Measurements from ENCODE around the gene WASF1. TPM values are rescaled to one million over a fixed set of nuclear protein-coding genes. Genes with fewer than 3 reads are reported as not detected.
"Not testable (repeated sequence)": the region's sequence is repeated elsewhere in the genome, so short reads cannot be mapped to it uniquely, and the experiment has no call there.

The WASF1 gene
- total RNA-seq, 1 experiment from 2014 or later = 18.0 TPM

GRCh38 chr6:110147870-110148269 is 31.6 kb downstream of the WASF1 start:
- no peaks in the 10 kb centered on the region for H3K27me3 ChIP-seq (ENCODE audit: low read length)
- H3K4me1 ChIP-seq (ENCODE audit: low read length) = peaks cover 16% of the 10 kb centered on the region
- H2AFZ ChIP-seq (ENCODE audit: low read length) = no peak overlapping the region
- DNase-seq = no peak
- H3K79me2 ChIP-seq (ENCODE audit: low read length) = peaks cover 21% of the 10 kb centered on the region
- no peaks in the 10 kb centered on the region for H3K9me2 ChIP-seq (replicated peaks; ENCODE audit: insufficient read depth, low read length)
- H3K9me3 ChIP-seq (ENCODE audit: low read length) = no peaks in the 10 kb centered on the region
- H3K27ac ChIP-seq (ENCODE audit: low read length) = no peak overlapping the region; the same call in 1 of the 2 replicates
- H3K4me2 ChIP-seq (ENCODE audit: low read depth, low read length, poor library complexity, severe bottlenecking) = peak overlapping the region; percentile 24
- H4K20me1 ChIP-seq (ENCODE audit: insufficient read depth, low read depth, low read length) = no peaks in the 10 kb centered on the region
- no peak overlapping the region for H3K9ac ChIP-seq (ENCODE audit: low read length)
- 0 out of 2 replicates have a peak, but pooled peaks cover 2% of the 10 kb centered on the region for H3K36me3 ChIP-seq (ENCODE audit: insufficient read depth, low read length)
- H3K4me3 ChIP-seq (ENCODE audit: low read length) = no peak overlapping the region

DNA sequence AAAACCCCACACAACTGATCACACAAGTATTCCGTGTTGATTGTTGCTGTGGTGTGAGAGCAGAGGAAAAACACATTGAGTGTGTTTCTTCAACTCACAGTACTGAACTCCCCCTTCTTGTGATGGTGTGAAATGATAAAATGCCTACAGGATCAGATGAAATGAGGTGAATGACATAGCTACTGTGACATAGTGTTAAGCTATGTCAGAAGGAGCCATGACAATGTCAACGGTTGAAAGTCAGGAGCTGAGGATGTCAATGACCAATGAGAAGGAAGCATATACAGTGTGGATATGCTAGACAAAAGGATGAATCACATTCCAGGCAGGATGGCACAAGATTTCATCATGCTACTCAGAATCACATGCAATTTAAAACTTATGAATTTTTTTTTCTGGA is 38.8 kb downstream of the WASF1 start:
- Histone ChIP-seq H3K79me2 (ENCODE audit: low read length) (0 out of 2 replicates have a peak, but pooled peaks cover 10% of the 10 kb centered on the region), H3K36me3 (ENCODE audit: insufficient read depth, low read length) (peaks cover 7% of the 10 kb centered on the region; the same call in 1 of the 2 replicates), H3K9me2 (replicated peaks; ENCODE audit: insufficient read depth, low read length) (no peaks in the 10 kb centered on the region), H4K20me1 (ENCODE audit: insufficient read depth, low read depth, low read length) (no peaks in the 10 kb centered on the region), H3K4me3 (ENCODE audit: low read length) (no peak overlapping the region), H3K27ac (ENCODE audit: low read length) (no peak overlapping the region), H3K27me3 (ENCODE audit: low read length) (no peaks in the 10 kb centered on the region), H2AFZ (ENCODE audit: low read length) (no peak overlapping the region), H3K9ac (ENCODE audit: low read length) (no peak overlapping the region), H3K9me3 (ENCODE audit: low read length) (no peaks in the 10 kb centered on the region), H3K4me2 (ENCODE audit: low read depth, low read length, poor library complexity, severe bottlenecking) (no peak overlapping the region), H3K4me1 (ENCODE audit: low read length) (no peaks in the 10 kb centered on the region)
- DNase-seq = no peak

GRCh38 chr6:110139052-110139451 is 40.4 kb downstream of the WASF1 start:
- no peaks in the 10 kb centered on the region for H3K27me3 ChIP-seq (ENCODE audit: low read length)
- no peak overlapping the region for H2AFZ ChIP-seq (ENCODE audit: low read length)
- H3K9me2 ChIP-seq (replicated peaks; ENCODE audit: insufficient read depth, low read length) = no peaks in the 10 kb centered on the region
- H3K4me2 ChIP-seq (ENCODE audit: low read depth, low read length, poor library complexity, severe bottlenecking) = no peak overlapping the region
- H3K27ac ChIP-seq (ENCODE audit: low read length) = no peak overlapping the region
- H3K9ac ChIP-seq (ENCODE audit: low read length) = no peak overlapping the region
- no peak for DNase-seq
- no peak overlapping the region for H3K4me3 ChIP-seq (ENCODE audit: low read length)
- no peaks in the 10 kb centered on the region for H3K4me1 ChIP-seq (ENCODE audit: low read length)
- no peaks in the 10 kb centered on the region for H3K9me3 ChIP-seq (ENCODE audit: low read length)
- H4K20me1 ChIP-seq (ENCODE audit: insufficient read depth, low read depth, low read length) = no peaks in the 10 kb centered on the region
- H3K79me2 ChIP-seq (ENCODE audit: low read length) = 0 out of 2 replicates have a peak, but pooled peaks cover 10% of the 10 kb centered on the region
- H3K36me3 ChIP-seq (ENCODE audit: insufficient read depth, low read length) = peaks cover 7% of the 10 kb centered on the region; the same call in 1 of the 2 replicates

GRCh38 chr6:110137924-110138887 is 41.3 kb downstream of the WASF1 start:
- Histone ChIP-seq H3K9ac (ENCODE audit: low read length) (no peak overlapping the region), H3K27ac (ENCODE audit: low read length) (no peak overlapping the region), H2AFZ (ENCODE audit: low read length) (no peak overlapping the region), H3K9me3 (ENCODE audit: low read length) (no peaks in the 10 kb centered on the region), H3K27me3 (ENCODE audit: low read length) (no peaks in the 10 kb centered on the region), H3K36me3 (ENCODE audit: insufficient read depth, low read length) (peaks cover 7% of the 10 kb centered on the region; the same call in 1 of the 2 replicates), H3K4me2 (ENCODE audit: low read depth, low read length, poor library complexity, severe bottlenecking) (no peak overlapping the region), H3K4me1 (ENCODE audit: low read length) (no peaks in the 10 kb centered on the region), H3K9me2 (replicated peaks; ENCODE audit: insufficient read depth, low read length) (no peaks in the 10 kb centered on the region), H4K20me1 (ENCODE audit: insufficient read depth, low read depth, low read length) (no peaks in the 10 kb centered on the region), H3K79me2 (ENCODE audit: low read length) (0 out of 2 replicates have a peak, but pooled peaks cover 10% of the 10 kb centered on the region), H3K4me3 (ENCODE audit: low read length) (no peak overlapping the region)
- DNase-seq = no peak

- H3K4me2 ChIP-seq (ENCODE audit: low read depth, low read length, poor library complexity, severe bottlenecking) = no peak overlapping the region
- no peaks in the 10 kb centered on the region for H3K9me2 ChIP-seq (replicated peaks; ENCODE audit: insufficient read depth, low read length)
- no peak overlapping the region for H3K4me3 ChIP-seq (ENCODE audit: low read length)
- no peak for DNase-seq
- no peak overlapping the region for H3K9ac ChIP-seq (ENCODE audit: low read length)
- no peaks in the 10 kb centered on the region for H3K9me3 ChIP-seq (ENCODE audit: low read length)
- no peak overlapping the region for H2AFZ ChIP-seq (ENCODE audit: low read length)
- H3K27ac ChIP-seq (ENCODE audit: low read length) = no peak overlapping the region
- no peaks in the 10 kb centered on the region for H4K20me1 ChIP-seq (ENCODE audit: insufficient read depth, low read depth, low read length)
- H3K36me3 ChIP-seq (ENCODE audit: insufficient read depth, low read length) = no peaks in the 10 kb centered on the region
- peaks cover 5% of the 10 kb centered on the region for H3K4me1 ChIP-seq (ENCODE audit: low read length)
- H3K79me2 ChIP-seq (ENCODE audit: low read length) = no peaks in the 10 kb centered on the region
- H3K27me3 ChIP-seq (ENCODE audit: low read length) = no peaks in the 10 kb centered on the region
Observed at GRCh38 chr6:110130362-110130761, 49.1 kb downstream of the WASF1 start.

DNA sequence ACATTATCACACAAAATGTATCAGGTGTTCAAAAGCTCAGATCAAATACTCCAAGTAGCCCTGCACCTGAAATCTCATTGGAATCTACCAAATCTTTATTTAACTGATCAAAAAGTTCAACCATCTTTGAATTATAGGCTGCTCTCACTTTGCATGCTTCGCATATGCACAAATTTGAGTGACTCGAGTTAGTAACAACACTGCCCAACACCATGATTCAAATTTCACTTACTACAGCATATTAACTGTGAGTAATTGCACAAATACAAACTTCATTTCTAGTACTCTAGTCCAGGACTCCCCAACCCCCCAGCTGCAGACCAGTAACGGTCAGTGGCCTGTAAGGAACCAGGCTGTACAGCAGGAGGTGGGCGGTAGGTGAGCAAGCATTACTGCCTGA is 51.1 kb downstream of the WASF1 start:
- Histone ChIP-seq H3K27me3 (ENCODE audit: low read length) (no peaks in the 10 kb centered on the region), H4K20me1 (ENCODE audit: insufficient read depth, low read depth, low read length) (no peaks in the 10 kb centered on the region), H3K9me3 (ENCODE audit: low read length) (no peaks in the 10 kb centered on the region), H3K9me2 (replicated peaks; ENCODE audit: insufficient read depth, low read length) (no peaks in the 10 kb centered on the region), H3K4me3 (ENCODE audit: low read length) (no peak overlapping the region), H3K4me2 (ENCODE audit: low read depth, low read length, poor library complexity, severe bottlenecking) (no peak overlapping the region), H2AFZ (ENCODE audit: low read length) (no peak overlapping the region), H3K36me3 (ENCODE audit: insufficient read depth, low read length) (no peaks in the 10 kb centered on the region), H3K27ac (ENCODE audit: low read length) (no peak overlapping the region), H3K9ac (ENCODE audit: low read length) (no peak overlapping the region), H3K4me1 (ENCODE audit: low read length) (peaks cover 23% of the 10 kb centered on the region), H3K79me2 (ENCODE audit: low read length) (no peaks in the 10 kb centered on the region)
- DNase-seq = no peak

DNA sequence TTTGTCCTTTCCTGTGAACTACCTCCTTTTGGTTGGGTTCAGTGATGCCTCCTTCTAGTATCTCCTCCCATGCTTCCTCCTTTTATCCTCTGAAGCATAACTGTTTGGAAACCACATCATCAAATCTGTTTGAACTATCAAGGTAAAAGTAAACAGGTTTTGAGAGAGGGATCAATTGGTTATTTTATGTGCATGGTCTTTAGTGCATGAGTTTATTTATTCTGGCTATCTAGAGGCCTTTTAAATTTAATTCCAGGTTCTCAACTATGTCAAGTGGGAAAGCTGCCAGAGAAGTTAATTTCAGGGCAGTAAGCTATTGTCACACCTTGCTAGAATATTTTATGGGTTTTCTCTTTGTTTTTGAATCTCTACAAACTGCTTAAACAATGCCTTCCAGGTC is 54.1 kb downstream of the WASF1 start:
- Histone ChIP-seq H2AFZ (ENCODE audit: low read length) (no peak overlapping the region), H3K4me3 (ENCODE audit: low read length) (no peak overlapping the region), H3K9me3 (ENCODE audit: low read length) (no peaks in the 10 kb centered on the region), H3K9ac (ENCODE audit: low read length) (no peak overlapping the region), H3K4me1 (ENCODE audit: low read length) (peaks cover 36% of the 10 kb centered on the region), H3K9me2 (replicated peaks; ENCODE audit: insufficient read depth, low read length) (no peaks in the 10 kb centered on the region), H3K4me2 (ENCODE audit: low read depth, low read length, poor library complexity, severe bottlenecking) (no peak overlapping the region), H3K79me2 (ENCODE audit: low read length) (no peaks in the 10 kb centered on the region), H4K20me1 (ENCODE audit: insufficient read depth, low read depth, low read length) (no peaks in the 10 kb centered on the region), H3K27ac (ENCODE audit: low read length) (peak overlapping the region; percentile 91), H3K27me3 (ENCODE audit: low read length) (no peaks in the 10 kb centered on the region), H3K36me3 (ENCODE audit: insufficient read depth, low read length) (peaks cover 9% of the 10 kb centered on the region; the same call in 1 of the 2 replicates)
- DNase-seq = no peak

DNA sequence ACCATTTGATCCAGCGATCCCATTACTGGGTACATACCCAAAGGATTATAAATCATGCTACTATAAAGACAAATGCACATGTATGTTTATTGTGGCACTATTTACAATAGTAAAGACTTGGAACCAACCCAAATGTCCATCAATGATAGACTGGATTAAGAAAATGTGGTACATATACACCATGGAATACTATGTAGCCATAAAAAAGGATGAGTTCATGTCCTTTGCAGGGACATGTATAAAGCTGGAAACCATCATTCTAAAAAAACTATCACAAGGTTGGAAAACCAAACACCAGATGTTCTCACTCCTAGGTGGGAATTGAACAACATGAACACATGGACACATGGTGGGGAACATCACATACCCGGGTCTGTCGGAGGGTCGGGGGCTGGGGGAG is 57.8 kb downstream of the WASF1 start:
- not testable (repeated sequence) for H2AFZ ChIP-seq (ENCODE audit: low read length); H3K9me2 ChIP-seq (replicated peaks; ENCODE audit: insufficient read depth, low read length); H3K9ac ChIP-seq (ENCODE audit: low read length); H3K27me3 ChIP-seq (ENCODE audit: low read length); H3K9me3 ChIP-seq (ENCODE audit: low read length); H3K4me2 ChIP-seq (ENCODE audit: low read depth, low read length, poor library complexity, severe bottlenecking); DNase-seq; H3K79me2 ChIP-seq (ENCODE audit: low read length); H4K20me1 ChIP-seq (ENCODE audit: insufficient read depth, low read depth, low read length); H3K4me3 ChIP-seq (ENCODE audit: low read length); H3K36me3 ChIP-seq (ENCODE audit: insufficient read depth, low read length)
- peak overlapping the region; percentile 91 for H3K27ac ChIP-seq (ENCODE audit: low read length)
- peaks cover 33% of the 10 kb centered on the region for H3K4me1 ChIP-seq (ENCODE audit: low read length)

Measured in Karpas-422 (cell line).